RPMI8226 (cell line): ENCODE results near the gene SP100.

ENCODE experiments used
- DNase-seq: peaks from one replicate; pipeline ENCODE4 v3.0.0-alpha.2; 2015

Gene SP100

DNA sequence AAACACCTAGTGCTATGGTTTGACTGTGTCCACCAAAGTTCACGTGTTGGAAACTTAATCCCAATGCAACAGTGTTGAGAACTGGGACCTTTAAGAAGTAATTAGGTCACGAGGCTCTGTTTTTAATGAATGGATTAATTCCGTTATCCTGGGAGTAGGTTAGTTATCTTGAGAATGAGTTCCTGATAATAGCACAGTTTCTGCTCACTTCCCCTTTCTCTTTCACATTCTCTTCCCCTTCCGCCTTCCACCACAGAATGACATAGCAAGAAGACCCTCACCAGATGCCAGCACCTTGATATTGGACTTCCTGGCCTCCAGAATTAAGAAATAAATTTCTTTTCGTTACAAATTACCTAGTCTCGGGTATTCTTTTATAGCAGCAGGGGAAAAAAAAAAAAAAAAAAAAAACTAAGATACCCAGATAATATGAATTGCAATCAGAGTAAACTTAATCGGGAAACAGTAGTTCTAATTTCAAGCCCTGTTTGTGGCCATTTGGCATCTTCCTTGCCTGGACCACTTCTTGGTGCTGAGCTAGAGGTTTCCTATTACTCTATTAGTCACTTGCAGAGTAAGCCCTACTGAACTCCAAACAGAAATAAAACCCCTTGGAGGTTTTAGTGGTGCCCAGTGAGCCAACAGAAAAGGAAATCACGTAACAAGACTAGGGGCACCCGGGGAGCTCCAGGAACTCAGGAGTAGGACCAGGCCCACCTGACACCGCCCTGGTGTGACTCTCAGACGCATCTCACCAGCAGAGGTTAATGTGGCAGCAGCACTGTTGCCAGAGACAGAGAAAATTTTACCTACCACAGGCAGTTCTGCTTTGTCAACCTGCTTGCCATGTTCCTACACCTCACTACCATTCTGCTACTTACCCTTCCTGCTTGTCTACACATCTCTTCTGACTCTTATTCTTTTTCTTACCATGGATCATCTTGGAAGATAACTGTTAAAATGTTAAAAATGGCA, 149.1 kb downstream of the SP100 start:
- DNase-seq: no peak

DNA sequence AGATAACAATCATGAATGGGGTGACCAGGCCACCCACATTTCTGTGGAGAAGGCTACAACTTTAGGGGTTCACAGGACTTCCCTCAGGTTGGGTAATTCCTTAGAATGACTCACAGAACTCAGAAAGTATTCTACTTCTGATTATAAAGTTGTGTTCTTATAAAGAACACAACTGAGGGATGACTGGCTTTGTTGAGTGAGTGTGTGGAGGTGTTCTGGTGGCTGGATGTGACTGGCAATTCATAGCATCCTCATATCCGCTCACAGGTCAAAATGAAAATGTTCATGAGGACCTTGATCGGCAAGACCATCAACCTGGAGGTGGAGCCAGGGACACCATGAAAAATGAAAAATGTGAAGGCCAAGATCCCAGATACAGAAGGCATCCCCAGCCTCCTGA, 153.3 kb downstream of the SP100 start:
- DNase-seq: no peak

DNA sequence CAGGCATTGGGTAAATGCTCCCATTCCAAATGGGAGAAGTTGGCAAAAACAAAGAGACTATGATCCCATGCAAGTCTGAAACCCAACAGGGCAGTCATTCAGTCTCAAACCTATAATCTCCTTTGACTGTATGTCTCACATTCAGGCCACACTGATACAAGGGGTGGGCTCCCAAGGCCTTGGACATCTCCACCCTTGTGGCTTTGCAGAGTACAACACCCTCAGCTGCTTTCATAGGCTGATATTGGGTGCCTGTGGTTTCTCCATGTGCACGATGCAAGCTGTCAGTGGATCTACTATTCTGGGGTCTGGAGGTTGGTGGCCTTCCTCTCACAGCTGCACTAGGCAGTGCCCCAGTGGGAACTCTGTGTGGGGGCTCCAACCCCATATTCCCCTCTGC, 155.0 kb downstream of the SP100 start:
- DNase-seq: no peak

DNA sequence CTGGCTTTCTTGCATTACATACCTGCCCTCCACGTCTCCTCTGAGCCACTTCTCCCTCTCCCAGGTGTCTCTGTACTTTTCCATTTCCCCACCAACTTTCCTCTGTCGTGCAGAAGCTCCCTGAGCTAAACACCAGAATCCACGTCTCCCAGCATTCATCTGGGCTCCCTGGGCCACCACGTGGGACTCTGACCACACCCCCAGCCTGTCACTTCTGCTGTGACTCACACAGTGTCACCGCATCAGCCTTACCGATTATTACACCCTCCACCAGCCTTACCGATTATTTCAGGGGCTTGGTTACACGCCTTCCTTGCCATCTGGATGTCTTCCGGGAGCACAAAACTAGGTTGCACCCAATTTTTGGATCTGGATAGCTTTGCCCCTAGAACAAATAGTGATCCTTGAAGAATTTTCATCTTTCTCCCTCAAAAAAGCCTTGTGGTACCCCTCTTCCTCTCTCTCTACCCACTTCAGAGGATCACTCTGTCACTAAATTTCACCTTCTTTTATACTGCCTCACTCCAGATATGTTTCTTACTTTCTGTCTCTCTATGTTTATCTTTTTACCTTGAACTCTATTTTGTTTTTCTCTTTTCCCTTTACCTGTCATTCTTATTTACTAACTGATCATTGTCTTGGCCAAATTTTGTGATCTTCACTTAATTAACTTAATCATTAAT, 159.8 kb downstream of the SP100 start:
- no peak for DNase-seq

DNA sequence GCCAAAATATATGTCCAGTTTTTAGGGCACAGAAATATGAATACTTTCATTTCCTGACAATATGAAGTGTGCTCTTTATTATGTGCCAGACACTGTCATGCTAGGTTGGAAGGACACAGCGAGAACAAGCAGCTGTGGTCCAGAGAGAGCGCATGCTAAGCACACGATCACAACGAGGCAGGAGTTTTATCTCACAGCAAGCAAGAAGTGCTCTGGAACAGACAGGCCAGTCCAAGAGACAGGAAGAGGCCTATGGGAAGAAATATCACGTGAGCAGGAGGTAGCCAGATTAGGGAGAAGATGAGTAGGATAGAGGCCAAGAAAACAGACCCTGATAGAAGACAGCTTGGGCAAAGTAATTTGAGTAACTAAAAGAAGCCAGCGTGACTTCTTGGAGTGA, 161.1 kb downstream of the SP100 start:
- DNase-seq: no peak

DNA sequence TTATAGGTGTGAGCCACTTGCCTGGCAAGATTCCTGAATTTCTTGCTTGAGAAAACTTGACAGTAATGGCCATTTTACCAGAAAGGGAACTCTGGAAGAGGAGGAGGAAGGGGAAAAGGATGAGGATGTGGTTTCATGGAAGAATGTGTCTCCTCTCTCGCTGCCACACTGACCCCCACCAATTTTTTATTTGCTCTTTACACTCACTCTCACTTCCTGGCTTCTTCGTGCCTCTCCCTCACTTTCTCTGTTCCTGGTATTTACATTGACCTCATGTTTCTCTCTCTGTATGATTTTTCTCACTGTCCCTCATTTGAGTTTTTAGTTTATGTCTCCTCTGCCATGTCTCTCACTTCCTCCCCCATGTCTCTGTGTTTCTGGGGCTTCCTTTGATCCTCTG, 162.1 kb downstream of the SP100 start:
- DNase-seq: no peak

DNA sequence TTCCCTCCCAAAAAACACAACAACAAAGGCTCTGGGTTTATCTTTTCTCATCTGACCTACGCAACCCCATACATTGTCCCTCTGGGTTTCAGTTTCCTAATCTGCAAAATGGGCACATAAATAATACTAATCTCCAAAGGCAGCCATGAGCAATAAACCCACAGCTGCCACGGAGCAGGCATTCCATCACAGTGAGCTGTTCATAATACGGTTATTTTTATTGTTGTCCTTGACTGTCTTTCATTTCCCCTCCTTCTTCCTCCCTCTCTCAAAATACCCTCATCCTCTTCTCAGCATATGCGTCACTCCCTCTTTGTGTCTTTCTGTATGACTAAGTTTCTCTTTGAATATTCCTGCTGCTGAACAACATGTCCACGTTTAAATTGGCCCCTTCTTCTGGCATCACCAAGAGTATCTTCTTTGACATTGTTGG, 166.9 kb downstream of the SP100 start:
- DNase-seq: no peak

DNA sequence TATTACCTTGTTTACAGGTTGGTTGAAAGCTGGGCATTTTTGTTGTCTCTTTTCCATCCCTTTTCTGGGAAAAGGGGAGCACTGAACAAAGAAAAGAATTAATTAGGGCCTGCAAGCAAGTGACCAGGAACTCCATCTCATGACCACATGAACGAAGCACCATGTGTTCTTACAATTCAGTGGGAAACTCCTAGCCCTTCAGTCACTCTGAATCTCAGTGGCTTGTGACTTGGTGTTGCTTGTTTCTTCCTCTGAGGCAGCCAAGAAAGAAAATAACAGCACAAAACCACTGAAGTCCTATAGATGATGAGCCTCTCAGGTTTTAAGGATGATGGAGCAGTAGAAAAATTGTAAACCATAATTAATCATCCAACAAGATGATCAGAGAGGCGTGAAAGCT, 167.6 kb downstream of the SP100 start:
- DNase-seq: no peak

DNA sequence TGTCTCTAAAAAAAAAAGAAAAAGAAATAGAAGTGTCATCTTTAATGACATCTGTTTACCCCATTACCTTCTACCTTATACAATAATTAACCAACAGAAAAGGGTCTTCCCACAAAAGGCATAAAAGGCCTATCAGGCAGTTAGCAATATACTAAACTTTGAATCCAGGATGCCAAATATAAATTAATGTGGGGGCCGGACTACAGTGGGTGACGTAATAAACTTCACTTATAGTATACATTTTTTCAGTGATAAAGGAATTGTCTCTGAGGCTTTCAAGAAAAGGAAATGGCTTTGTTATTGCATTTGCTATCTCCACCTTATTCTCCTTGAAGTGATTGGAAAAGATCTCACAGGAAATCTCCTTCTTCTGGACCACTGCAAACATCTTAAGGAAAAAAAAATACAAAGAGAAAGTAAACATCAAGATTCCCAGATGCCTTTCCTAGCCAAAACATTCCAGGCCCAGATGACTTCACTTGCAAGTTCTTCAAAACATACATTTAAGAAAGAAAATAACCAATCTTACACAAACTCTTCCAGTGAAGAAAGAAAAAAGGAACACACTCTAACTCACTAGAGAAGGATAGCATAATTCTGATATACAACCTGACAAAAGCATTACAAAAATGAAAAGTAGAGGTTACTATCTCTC, 170.5 kb downstream of the SP100 start:
- no peak for DNase-seq

DNA sequence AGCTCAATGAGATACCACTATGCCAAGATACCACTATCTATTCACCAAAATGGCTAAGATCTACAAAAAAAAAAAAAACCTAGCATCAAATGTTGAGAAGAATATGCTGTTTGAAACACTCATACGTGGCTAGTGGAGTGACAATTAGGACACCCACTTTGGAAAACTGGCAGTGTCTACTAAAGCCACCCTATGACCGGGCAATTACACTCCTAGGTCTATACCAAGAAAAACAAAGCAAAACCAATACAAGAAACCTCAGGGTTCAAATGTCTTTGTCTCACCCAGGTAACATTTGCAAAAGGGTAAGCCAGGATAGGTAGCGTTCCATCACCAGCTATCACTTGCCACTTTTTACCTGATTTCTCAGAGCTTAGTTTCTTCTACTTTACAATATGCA, 173.0 kb downstream of the SP100 start:
- DNase-seq: no peak

DNA sequence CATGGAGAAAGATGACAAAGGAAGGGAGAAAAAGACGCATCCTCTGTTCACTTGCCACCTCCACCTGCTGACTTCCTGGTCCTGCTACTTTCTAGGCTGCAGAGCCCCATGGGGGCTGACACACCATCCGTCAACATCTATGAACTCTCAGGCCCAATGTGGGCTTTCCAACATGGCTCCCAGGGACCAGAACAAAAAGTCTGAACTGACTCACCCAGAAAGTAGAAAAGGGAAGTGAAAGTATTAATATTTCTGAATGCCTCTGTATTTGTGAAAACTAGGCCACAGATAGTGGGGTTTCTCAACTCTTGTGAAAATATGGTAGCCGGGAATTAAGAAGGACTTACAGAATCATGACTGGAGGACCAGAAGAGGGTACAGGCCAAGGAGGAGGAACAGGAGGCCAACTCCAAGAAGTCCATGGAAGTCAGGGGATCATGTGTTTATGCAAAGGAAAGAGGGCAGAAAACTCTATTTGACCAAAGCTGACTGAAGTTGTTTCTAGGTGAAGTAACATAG, 173.6 kb downstream of the SP100 start:
- no peak for DNase-seq

DNA sequence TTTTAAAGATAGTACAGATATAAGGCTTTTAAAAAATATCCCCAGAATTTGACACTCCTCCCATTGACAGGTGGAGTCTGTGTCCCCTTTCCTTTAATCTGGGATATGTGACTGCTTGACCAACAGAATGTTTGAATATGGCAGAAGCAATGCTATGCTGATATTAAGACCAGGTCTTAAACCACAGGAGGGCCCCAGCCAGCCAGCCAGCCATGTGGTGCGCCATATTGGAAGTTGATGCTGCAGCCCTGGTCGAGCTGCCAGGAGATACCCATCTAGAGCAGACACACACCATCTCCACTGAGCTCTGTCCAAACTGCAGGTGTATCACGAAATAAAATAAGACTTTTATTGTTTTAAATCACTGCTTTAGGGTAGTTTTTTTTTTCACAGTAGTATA, 174.3 kb downstream of the SP100 start:
- no peak for DNase-seq

DNA sequence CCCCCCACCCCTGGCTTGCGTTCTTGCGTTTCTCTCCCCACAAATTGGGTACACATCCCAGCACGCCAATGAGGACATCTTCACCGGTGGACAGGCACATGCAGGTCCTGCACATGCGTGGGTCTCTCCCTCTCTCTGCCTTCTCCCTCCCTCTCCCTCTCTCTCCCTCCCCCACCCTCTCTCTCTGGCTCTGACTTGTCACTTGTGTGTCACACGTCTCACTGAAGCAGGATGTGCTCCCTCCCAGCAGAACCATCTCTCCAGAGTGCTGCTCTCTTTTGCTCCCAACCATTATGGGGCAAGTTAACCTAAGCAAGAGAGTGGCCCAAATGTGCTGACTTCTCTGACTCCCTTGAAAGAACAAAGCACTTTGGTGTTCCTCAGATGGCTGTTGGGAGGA, 175.8 kb downstream of the SP100 start:
- DNase-seq: no peak

DNA sequence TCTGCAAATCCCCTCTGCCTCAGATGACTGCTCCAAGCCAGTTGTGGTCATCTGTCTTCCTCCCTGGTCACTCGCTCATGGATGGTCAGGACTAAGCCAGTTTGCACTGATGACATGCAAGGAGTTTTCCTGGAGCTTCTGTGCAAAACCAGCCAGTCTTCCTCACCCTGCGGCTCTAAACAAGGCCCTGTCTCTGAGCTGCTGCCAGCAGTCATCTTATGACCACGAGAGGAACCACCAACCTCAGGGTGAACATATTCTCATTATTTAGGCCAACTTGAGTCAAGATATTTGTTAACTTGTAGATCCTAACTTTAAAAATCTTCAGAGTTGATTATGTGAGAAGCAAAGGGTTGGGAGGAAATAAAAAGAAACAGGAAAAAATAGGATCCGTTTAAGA, 176.8 kb downstream of the SP100 start:
- no peak for DNase-seq
